ENCODE data around the gene EDNRA. TPM values are rescaled to one million over a fixed set of nuclear protein-coding genes. Genes with fewer than 3 reads are reported as not detected.

Gene EDNRA
- total and polyA plus RNA-seq, 2 of the 4 experiments (the other 2 are of a cell fraction): 3.8 to 6.5 TPM

DNA sequence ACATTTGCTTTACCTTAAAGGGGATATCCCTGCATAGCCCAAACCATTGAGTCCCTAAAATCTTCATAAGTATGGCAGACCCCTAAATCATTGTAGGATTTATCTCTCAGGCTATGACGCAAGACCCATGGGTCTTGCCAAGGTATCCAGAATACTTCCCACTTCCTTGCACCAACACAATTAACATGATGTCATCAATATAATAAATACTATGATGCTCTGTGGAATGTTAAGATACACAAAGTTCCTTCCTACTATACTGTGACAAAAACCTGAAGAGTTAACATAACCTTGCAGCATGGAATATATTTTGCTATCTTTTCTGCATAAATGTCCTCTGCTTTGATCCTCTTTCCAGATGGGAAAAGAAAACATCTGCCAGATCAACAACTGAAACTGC is 86.4 kb downstream of the EDNRA start:
- H2BK5ac ChIP-seq (ENCODE audit: low read depth, low read length, poor library complexity, severe bottlenecking): no peak overlapping the region
- H3K27ac ChIP-seq (ENCODE audit: insufficient read depth, low read length): no peak overlapping the region
- DNase-seq (no peak), ATAC-seq (ENCODE audit: low read depth) (no peak)
- no peak overlapping the region for H2BK20ac ChIP-seq (ENCODE audit: low read depth, low read length)
- H3K9me3 ChIP-seq (ENCODE audit: control insufficient read depth, insufficient read depth, low read length): no peaks in the 10 kb centered on the region
- no peak overlapping the region for H2AK5ac ChIP-seq (ENCODE audit: low read depth, low read length)
- dilution Hi-C loops (cut with HindIII; ENCODE audit: low sequenced_read_pairs, unreplicated experiment) (no loop called here), in situ Hi-C loops (cut with MboI; ENCODE audit: low sequenced_read_pairs) (no loop called here), intact Hi-C loops (cut with micrococcal nuclease) (no loop called here)
- H3K56ac ChIP-seq (ENCODE audit: extremely low read depth, insufficient read depth, low read length): no peak overlapping the region
- H4K20me1 ChIP-seq (ENCODE audit: insufficient read depth, low read length): no peaks in the 10 kb centered on the region
- no peak overlapping the region for H2BK120ac ChIP-seq (ENCODE audit: low read depth, low read length)
- no peak overlapping the region for H3K4me3 ChIP-seq (ENCODE audit: insufficient read depth, low read depth, low read length)
- no peak overlapping the region for H3K14ac ChIP-seq (replicated peaks; ENCODE audit: low read depth, low read length)
- H2AK9ac ChIP-seq (replicated peaks; ENCODE audit: low read depth, low read length, poor library complexity): no peak overlapping the region
- H3K23ac ChIP-seq (ENCODE audit: low read depth, low read length): no peak overlapping the region
- H3K9me1 ChIP-seq (ENCODE audit: insufficient read depth, low read length): no peaks in the 10 kb centered on the region
- H3K79me1 ChIP-seq (ENCODE audit: low read depth in 1 of 2, low read length in 2 of 2): no peaks in the 10 kb centered on the region
- no peaks in the 10 kb centered on the region for H3K36me3 ChIP-seq (ENCODE audit: control insufficient read depth, insufficient read depth, low read length)
- H3K18ac ChIP-seq (ENCODE audit: low read depth, low read length): no peak overlapping the region
- no peak for TF ChIP-seq CHD1 (IDR thresholded peaks at IDR 0.05; ENCODE audit: low read depth, low read length)
- peak; percentile 79 for TF ChIP-seq CEBPB (IDR thresholded peaks at IDR 0.05; ENCODE audit: low read depth, low read length)
- no peak overlapping the region for H3K9ac ChIP-seq (ENCODE audit: low read depth, low read length)
- CTCF ChIA-PET: no interaction called here
- no peak overlapping the region for H4K91ac ChIP-seq (ENCODE audit: insufficient read depth, low read depth, low read length)
- POLR2A ChIA-PET (ENCODE audit: unreplicated experiment): no interaction called here
- BruUV-seq (replicated peaks): no TSS peak
- no peak overlapping the region for H2AFZ ChIP-seq (replicated peaks; ENCODE audit: low read length, poor library complexity)
- H3K4ac ChIP-seq (ENCODE audit: low read depth, low read length): no peak overlapping the region
- WGBS, 2 experiments (ENCODE audit: extremely low coverage in 2 of 2, insufficient read length in 1 of 2): no CpG with 5 or more reads among the region's 1 CpG
- no peak overlapping the region for H4K5ac ChIP-seq (ENCODE audit: low read depth, low read length)
- no peak overlapping the region for H3K4me2 ChIP-seq (ENCODE audit: low read depth, low read length)
- H3K27me3 ChIP-seq (ENCODE audit: control insufficient read depth, insufficient read depth, low read length): no peaks in the 10 kb centered on the region
- no peak overlapping the region for H4K8ac ChIP-seq (ENCODE audit: low read depth in 2 of 2, low read length in 2 of 2)
- H3K4me1 ChIP-seq (ENCODE audit: control insufficient read depth, insufficient read depth, low read length): peaks cover 3% of the 10 kb centered on the region; the same call in 1 of the 2 replicates
- no peak overlapping the region for H2BK15ac ChIP-seq (ENCODE audit: low read depth, low read length)

Measured in IMR-90 (cell line).